PFSK-1 (cell line): Measurements from ENCODE around the gene C1QTNF9. TPM values are rescaled to one million over a fixed set of nuclear protein-coding genes. Genes with fewer than 3 reads are reported as not detected.
"Not testable (repeated sequence)": the region's sequence is repeated elsewhere in the genome, so short reads cannot be mapped to it uniquely, and the experiment has no call there.

Experiments
- FOXP2 ChIP-seq: optimal IDR thresholded peaks from 2 replicates; pipeline ENCODE3; 2011; ENCODE audit warnings: borderline replicate concordance, control low read depth, inconsistent platforms; ENCODE audit not compliant: insufficient read depth; ENCODE audit errors: extremely low read length, extremely low read depth
- POLR2AphosphoS5 ChIP-seq: IDR thresholded peaks from 2 replicates; pipeline ENCODE4 v1.6.1; 2012; ENCODE audit warnings: low read depth, mild to moderate bottlenecking, control low read depth, low read length, moderate library complexity
- SIN3A ChIP-seq: IDR thresholded peaks from 2 replicates; pipeline ENCODE4 v1.6.1; 2012; ENCODE audit warnings: mild to moderate bottlenecking, low read length, moderate library complexity, borderline replicate concordance; ENCODE audit not compliant: insufficient read depth
- TAF1 ChIP-seq: IDR thresholded peaks from 2 replicates; pipeline ENCODE4 v1.6.1; 2012; ENCODE audit warnings: low read length, control low read depth, borderline replicate concordance; ENCODE audit not compliant: insufficient read depth
- polyA plus RNA-seq: library from polyadenylated mRNA; unstranded; fragments of >200 nt; gene quantifications from one replicate; pipeline ENCODE4 v1.2.1, GENCODE V29; 2012; ENCODE audit warnings: low read depth, missing spikeins; ENCODE audit not compliant: insufficient read length
- TF ChIP-seq, protein P1 (sequence below), 2 experiments: IDR thresholded peaks; 2 replicates each; pipeline versions ENCODE4 v1.6.1 to v1.8.0; 2011 to 2012; ENCODE audit warnings: low read depth in 2 of 2, low read length in 2 of 2, control low read depth in 1 of 2, inconsistent platforms in 1 of 2, mild to moderate bottlenecking in 1 of 2, moderate library complexity in 1 of 2; ENCODE audit not compliant: insufficient read depth in 1 of 2

The C1QTNF9 gene, protein sequence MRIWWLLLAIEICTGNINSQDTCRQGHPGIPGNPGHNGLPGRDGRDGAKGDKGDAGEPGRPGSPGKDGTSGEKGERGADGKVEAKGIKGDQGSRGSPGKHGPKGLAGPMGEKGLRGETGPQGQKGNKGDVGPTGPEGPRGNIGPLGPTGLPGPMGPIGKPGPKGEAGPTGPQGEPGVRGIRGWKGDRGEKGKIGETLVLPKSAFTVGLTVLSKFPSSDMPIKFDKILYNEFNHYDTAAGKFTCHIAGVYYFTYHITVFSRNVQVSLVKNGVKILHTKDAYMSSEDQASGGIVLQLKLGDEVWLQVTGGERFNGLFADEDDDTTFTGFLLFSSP
- polyA plus RNA-seq = not detected

DNA sequence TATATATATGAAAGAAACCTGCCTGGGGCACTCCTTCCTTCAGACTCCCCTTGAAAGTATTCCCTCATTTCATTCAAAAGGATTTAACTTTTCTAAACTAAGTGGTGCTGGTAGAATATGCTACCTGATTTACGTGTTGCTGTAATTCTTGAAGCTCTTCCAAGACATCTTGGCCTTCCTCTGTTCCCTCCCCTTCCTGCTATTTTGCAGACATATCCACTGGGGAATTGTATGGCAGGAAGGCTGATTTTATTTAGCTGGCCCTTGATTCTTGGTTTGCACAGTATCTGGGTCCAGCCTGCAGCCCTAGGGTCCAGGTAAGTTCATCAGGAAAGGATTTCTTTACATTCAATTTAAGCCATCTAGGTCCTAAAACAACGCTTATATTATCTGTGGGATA is at the start of gene C1QTNF9:
TSS of gene C1QTNF9 (plus strand) at position 281 of the 400 bp plus-strand sequence. CDS start 6,424 bp downstream, outside the sequence.
- TF ChIP-seq POLR2AphosphoS5, SIN3A, FOXP2: not testable (repeated sequence)

DNA sequence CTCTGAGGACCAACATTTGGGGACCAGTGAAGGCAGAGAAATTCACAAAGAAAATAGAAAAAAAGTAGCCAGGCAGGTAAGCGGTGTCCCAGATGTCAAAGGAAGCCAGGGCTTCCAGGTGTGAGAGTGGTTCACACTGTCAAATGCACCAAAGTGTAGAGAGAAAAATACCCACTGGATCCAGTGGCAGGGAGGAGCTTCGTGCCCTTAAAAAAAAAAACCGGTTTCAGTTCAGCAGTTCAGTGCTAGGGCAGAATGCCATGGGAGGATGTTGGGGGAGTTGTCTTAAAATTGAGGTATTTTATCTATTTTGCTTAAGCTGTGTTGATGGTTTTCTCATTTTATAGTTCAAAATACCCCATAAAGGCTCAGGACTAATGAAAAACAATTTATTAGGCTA is 47.8 kb upstream of the C1QTNF9 start:
- TF ChIP-seq, protein P1, sequence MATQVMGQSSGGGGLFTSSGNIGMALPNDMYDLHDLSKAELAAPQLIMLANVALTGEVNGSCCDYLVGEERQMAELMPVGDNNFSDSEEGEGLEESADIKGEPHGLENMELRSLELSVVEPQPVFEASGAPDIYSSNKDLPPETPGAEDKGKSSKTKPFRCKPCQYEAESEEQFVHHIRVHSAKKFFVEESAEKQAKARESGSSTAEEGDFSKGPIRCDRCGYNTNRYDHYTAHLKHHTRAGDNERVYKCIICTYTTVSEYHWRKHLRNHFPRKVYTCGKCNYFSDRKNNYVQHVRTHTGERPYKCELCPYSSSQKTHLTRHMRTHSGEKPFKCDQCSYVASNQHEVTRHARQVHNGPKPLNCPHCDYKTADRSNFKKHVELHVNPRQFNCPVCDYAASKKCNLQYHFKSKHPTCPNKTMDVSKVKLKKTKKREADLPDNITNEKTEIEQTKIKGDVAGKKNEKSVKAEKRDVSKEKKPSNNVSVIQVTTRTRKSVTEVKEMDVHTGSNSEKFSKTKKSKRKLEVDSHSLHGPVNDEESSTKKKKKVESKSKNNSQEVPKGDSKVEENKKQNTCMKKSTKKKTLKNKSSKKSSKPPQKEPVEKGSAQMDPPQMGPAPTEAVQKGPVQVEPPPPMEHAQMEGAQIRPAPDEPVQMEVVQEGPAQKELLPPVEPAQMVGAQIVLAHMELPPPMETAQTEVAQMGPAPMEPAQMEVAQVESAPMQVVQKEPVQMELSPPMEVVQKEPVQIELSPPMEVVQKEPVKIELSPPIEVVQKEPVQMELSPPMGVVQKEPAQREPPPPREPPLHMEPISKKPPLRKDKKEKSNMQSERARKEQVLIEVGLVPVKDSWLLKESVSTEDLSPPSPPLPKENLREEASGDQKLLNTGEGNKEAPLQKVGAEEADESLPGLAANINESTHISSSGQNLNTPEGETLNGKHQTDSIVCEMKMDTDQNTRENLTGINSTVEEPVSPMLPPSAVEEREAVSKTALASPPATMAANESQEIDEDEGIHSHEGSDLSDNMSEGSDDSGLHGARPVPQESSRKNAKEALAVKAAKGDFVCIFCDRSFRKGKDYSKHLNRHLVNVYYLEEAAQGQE (IDR thresholded peaks at IDR 0.05; ENCODE audit: insufficient read depth in 1 of 2, low read depth in 2 of 2, low read length in 2 of 2) = no peak
- TF ChIP-seq FOXP2 = no peak
- no peak for TF ChIP-seq TAF1
- TF ChIP-seq SIN3A = no peak
- no peak for TF ChIP-seq POLR2AphosphoS5

DNA sequence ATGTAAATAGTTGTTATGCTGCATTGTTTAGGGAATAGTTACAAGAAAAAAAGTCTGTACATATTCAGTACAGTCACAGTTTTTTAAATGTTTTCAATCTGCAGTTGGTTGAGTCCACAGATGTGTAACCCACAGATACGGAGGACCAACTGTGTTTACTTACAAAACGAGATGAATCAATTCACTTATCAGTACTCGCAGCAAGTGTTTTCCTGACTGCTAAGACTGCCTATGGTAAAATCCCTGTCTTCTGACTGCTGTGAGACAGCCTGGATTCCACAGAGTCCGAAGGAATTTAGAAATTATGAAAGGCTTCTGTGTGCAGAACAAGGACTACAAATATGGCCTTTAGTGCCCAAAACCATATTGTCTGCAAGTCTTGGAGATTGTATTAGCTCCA is 45.7 kb upstream of the C1QTNF9 start:
- TF ChIP-seq FOXP2 (no peak), SIN3A (no peak), TAF1 (no peak), POLR2AphosphoS5 (no peak)
- TF ChIP-seq, protein P1 (IDR thresholded peaks at IDR 0.05; ENCODE audit: insufficient read depth in 1 of 2, low read depth in 2 of 2, low read length in 2 of 2) = no peak

DNA sequence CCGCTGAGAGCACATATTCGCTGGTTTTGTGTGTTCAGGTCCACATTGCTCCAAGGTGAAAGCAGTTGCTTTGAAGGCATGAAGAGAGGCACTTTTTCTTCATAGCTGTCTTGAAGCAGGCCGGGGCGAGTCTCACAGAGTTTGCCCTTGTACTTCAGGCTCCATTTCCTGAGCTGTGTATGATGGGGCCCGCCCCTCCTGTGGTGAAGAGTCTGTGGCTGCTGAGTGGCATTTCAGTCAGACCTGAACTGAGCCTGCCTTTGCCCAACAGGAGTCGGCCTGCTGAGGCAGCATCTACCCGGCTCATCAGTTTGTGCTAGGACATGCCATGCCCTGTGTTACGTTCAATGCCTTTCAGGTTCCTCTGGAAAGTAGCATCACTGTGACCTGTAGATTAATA is 44.4 kb upstream of the C1QTNF9 start:
- TF ChIP-seq FOXP2 (no peak), SIN3A (no peak), TAF1 (no peak), POLR2AphosphoS5 (no peak)
- TF ChIP-seq, protein P1 (IDR thresholded peaks at IDR 0.05; ENCODE audit: insufficient read depth in 1 of 2, low read depth in 2 of 2, low read length in 2 of 2) = no peak

DNA sequence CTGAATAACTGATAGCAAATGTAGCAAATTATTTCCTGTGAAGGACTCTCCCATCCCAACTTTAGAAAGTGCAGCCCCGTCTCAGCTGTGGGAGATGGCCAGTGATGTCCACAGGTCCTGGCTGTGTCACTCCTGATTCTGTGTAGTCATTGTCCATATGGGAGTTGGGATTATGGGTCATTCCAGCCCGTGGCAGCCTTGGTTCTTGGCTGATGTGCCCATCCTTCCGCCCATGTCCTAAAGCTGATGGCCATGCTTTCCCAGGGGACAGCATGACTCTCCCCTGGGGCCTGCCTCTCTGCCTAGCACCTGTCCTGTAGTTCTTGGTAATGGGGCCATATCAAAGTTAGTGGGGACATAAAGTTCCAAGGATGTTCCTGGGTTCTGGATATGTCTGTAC is 43.9 kb upstream of the C1QTNF9 start:
- TF ChIP-seq FOXP2 = no peak
- TF ChIP-seq, protein P1 (IDR thresholded peaks at IDR 0.05; ENCODE audit: insufficient read depth in 1 of 2, low read depth in 2 of 2, low read length in 2 of 2) = no peak
- no peak for TF ChIP-seq TAF1
